GM12891 (cell line): ENCODE data around the gene AIF1L.

Experiments used
- DNase-seq: peaks from one replicate; pipeline ENCODE4 v3.0.0; 2011; ENCODE audit warnings: low spot score; ENCODE audit not compliant: insufficient read length
- FAIRE-seq: peaks from 2 replicates; lab custom pipeline; 2011; peaks lifted over from hg19 to GRCh38; lab: Jason Lieb, UNC
- PAX5 ChIP-seq: IDR thresholded peaks from 2 replicates; pipeline ENCODE4 v1.6.1; 2011; ENCODE audit warnings: low read length, moderate library complexity, mild to moderate bottlenecking; ENCODE audit not compliant: insufficient read depth, severe bottlenecking
- POLR2A ChIP-seq: IDR thresholded peaks from 2 replicates; pipeline ENCODE4 v1.6.1; 2011; ENCODE audit warnings: low read depth, low read length, control low read depth
- POLR2AphosphoS5 ChIP-seq: IDR thresholded peaks from 2 replicates; pipeline ENCODE4 v1.6.1; 2011; ENCODE audit warnings: low read depth, low read length, control low read depth
- POU2F2 ChIP-seq: IDR thresholded peaks from 2 replicates; pipeline ENCODE4 v1.6.1; 2011; ENCODE audit warnings: low read depth, mild to moderate bottlenecking, control low read depth, low read length, moderate library complexity
- SPI1 ChIP-seq: IDR thresholded peaks from 2 replicates; pipeline ENCODE4 v1.6.1; 2011; ENCODE audit warnings: low read depth, low read length, control low read depth
- TAF1 ChIP-seq: IDR thresholded peaks from 2 replicates; pipeline ENCODE4 v1.6.1; 2011; ENCODE audit warnings: low read depth, low read length, control low read depth

AIF1L gene

DNA sequence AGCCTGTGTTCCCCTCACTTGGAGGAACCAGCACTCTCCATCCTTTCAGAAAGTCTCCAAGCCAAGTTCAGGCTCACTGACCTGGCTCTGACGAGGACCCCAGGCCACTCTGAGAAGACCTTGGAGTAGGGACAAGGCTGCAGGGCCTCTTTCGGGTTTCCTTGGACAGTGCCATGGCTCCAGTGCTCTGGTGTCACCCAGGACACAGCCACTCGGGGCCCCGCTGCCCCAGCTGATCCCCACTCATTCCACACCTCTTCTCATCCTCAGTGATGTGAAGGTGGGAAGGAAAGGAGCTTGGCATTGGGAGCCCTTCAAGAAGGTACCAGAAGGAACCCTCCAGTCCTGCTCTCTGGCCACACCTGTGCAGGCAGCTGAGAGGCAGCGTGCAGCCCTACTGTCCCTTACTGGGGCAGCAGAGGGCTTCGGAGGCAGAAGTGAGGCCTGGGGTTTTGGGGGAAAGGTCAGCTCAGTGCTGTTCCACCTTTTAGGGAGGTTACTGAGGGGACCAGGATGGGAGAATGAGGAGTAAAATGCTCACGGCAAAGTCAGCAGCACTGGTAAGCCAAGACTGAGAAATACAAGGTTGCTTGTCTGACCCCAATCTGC lies 24.4 kb downstream of the AIF1L start:
- FAIRE-seq (no peak), DNase-seq (no peak)
- no peak for TF ChIP-seq PAX5
- TF ChIP-seq SPI1: no peak
- no peak for TF ChIP-seq POLR2AphosphoS5
- TF ChIP-seq POLR2A: no peak
- TF ChIP-seq TAF1: no peak
- no peak for TF ChIP-seq POU2F2

- DNase-seq (no peak), FAIRE-seq (no peak)
- TF ChIP-seq POLR2AphosphoS5: no peak
- TF ChIP-seq SPI1: no peak
- no peak for TF ChIP-seq PAX5
- TF ChIP-seq POU2F2: no peak
- TF ChIP-seq POLR2A: no peak
- no peak for TF ChIP-seq TAF1
Measured at GRCh38 chr9:131121346-131121745, 25.0 kb downstream of the AIF1L start.

- FAIRE-seq: no peak
- TF ChIP-seq POU2F2 (no peak), PAX5 (no peak), TAF1 (no peak), SPI1 (no peak), POLR2AphosphoS5 (no peak), POLR2A (no peak)
- DNase-seq: no peak
Measured at GRCh38 chr9:131122158-131122557, 25.8 kb downstream of the AIF1L start.

- FAIRE-seq: no peak
- TF ChIP-seq POLR2AphosphoS5: no peak
- no peak for TF ChIP-seq TAF1
- TF ChIP-seq PAX5: no peak
- no peak for TF ChIP-seq POU2F2
- TF ChIP-seq POLR2A: no peak
- TF ChIP-seq SPI1: no peak
- DNase-seq: no peak
Measured at GRCh38 chr9:131125038-131125287, 28.6 kb downstream of the AIF1L start.

- TF ChIP-seq TAF1: peak; percentile 85
- peak; percentile 56 for TF ChIP-seq PAX5
- TF ChIP-seq POLR2A: peak; percentile 97
- TF ChIP-seq SPI1: peak; percentile 63
- TF ChIP-seq POU2F2: peak; percentile 71; the same call in 1 of the 2 replicates
- TF ChIP-seq POLR2AphosphoS5: peak; percentile 96
- DNase-seq (peak; percentile 98), FAIRE-seq (peak; percentile 99)
Measured at GRCh38 chr9:131125288-131126058, 29.1 kb downstream of the AIF1L start, which contains the start of gene NUP214. NUP214 (plus strand) TSS chr9:131125586; CDS start chr9:131125705, 119 bp downstream.

DNA sequence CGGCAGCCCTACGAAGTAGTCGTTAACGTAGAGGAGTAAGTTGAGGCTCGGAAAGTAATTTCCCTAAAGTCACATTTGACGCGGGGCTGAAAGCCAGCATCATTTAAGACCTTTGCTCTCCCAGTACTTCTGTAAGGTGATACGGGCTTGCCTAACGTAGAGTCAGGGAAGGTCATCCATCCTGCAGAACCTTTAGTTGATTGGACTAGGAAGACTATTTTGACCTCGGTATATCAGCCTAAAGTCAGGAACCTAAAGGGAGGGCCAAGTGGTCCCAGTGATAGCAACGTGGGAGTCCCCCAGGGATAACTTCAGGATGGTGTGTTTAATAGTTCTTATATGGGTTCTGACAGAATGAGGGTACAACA lies 29.7 kb downstream of the AIF1L start:
- TF ChIP-seq SPI1 (no peak), TAF1 (no peak), PAX5 (no peak), POLR2AphosphoS5 (no peak), POLR2A (no peak), POU2F2 (no peak)
- DNase-seq (no peak), FAIRE-seq (no peak)

DNA sequence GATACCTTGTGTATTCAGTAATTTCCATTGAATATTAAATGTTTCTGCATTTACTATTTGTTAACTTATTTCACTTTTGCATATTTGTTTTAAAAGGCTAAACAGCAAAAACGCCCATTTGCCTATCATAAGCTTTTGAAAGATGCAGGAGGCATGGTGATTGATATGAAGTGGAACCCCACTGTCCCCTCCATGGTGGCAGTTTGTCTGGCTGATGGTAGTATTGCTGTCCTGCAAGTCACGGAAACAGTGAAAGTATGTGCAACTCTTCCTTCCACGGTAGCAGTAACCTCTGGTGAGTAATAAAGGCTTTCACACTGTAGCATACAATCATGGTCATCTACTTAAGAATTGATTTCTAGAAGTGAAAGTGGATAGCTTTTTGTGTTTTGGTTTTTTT lies 32.9 kb downstream of the AIF1L start:
- FAIRE-seq (no peak), DNase-seq (no peak)
- TF ChIP-seq POU2F2 (no peak), PAX5 (no peak), TAF1 (no peak), POLR2AphosphoS5 (no peak), SPI1 (no peak), POLR2A (no peak)

GRCh38 chr9:131138676-131139075 lies 42.3 kb downstream of the AIF1L start:
- TF ChIP-seq PAX5: no peak
- TF ChIP-seq POU2F2: no peak
- no peak for TF ChIP-seq TAF1
- TF ChIP-seq SPI1: no peak
- TF ChIP-seq POLR2AphosphoS5: no peak
- TF ChIP-seq POLR2A: no peak
- DNase-seq (no peak), FAIRE-seq (no peak)

- FAIRE-seq (no peak), DNase-seq (no peak)
- TF ChIP-seq SPI1 (no peak), TAF1 (no peak), POU2F2 (no peak), POLR2A (no peak), PAX5 (no peak), POLR2AphosphoS5 (no peak)
Measured at GRCh38 chr9:131140112-131140511, 43.8 kb downstream of the AIF1L start.

- FAIRE-seq: no peak
Measured at GRCh38 chr9:131140550-131140949, 44.2 kb downstream of the AIF1L start.

More at GRCh38 chr9:131140550-131140949, 44.2 kb downstream of the AIF1L start:
- TF ChIP-seq SPI1 (no peak), POLR2AphosphoS5 (no peak), PAX5 (no peak), POU2F2 (no peak), TAF1 (no peak), POLR2A (no peak)
- no peak for DNase-seq
